H1 (cell line): ENCODE data around the gene TNNI3. TPM values are rescaled to one million over a fixed set of nuclear protein-coding genes. Genes with fewer than 3 reads are reported as not detected.

Experiments
- BRCA1 ChIP-seq: IDR thresholded peaks from 2 replicates; pipeline ENCODE4 v1.6.1; 2012; ENCODE audit warnings: low read depth, low read length, improper control_type of control experiment
- CHD7 ChIP-seq: fragments of 300-600 bp; sonication (generic); IDR thresholded peaks from 2 replicates; pipeline ENCODE4 v1.7.1; 2012; ENCODE audit warnings: low read length, moderate library complexity, mild to moderate bottlenecking, inconsistent platforms; ENCODE audit not compliant: insufficient replicate concordance
- NANOG ChIP-seq: IDR thresholded peaks from 2 replicates; pipeline ENCODE4 v1.6.1; 2011; ENCODE audit warnings: low read length, low read depth, mild to moderate bottlenecking, inconsistent platforms; ENCODE audit not compliant: insufficient read depth, poor library complexity, severe bottlenecking
- polyA plus RNA-seq, 7 experiments: library from polyadenylated mRNA; depleted of rRNA in 3 of 7; stranded (reverse) in 5 of 7; unstranded in 2 of 7; fragments of >200 nt in 5 of 7; fragments of 200-250 nt in 2 of 7; gene quantifications; 1 replicate in 5 of 7; 2 replicates in 1 of 7; 4 replicates in 1 of 7; pipeline versions ENCODE4 v1.2.1 to v1.2.3, GENCODE V29; 2011 to 2013; ENCODE audit warnings: missing spikeins in 2 of 7, mixed read lengths in 2 of 7
- total RNA-seq: library from RNA; stranded (reverse); fragmentation: NEBNext Ultra II Directional; extraction: Animal tissue kit (Norgen Biotek cat#: 25700); gene quantifications from 2 replicates; pipeline ENCODE4 v1.2.1, GENCODE V29; 2021

TNNI3 gene
- total and polyA plus RNA-seq, 2 of the 8 experiments (the other 6 are each of a cell fraction or from before 2014, with no cell fraction given) = 16.9 to 56.0 TPM

GRCh38 chr19:55153652-55154264 lies 3.8 kb downstream of the TNNI3 start (continued):
- TF ChIP-seq BRCA1 (no peak), NANOG (no peak), CHD7 (no peak)
